Uterus (tissue), 2 donors: ENCODE results near the gene CSF3.

Experiments
- CTCF ChIP-seq, 4 experiments: fragments of 200-600 bp in 2 of 4; fragments of 450-650 bp in 2 of 4; sonication (generic) in 2 of 4; IDR thresholded peaks; one replicate each; pipeline ENCODE4 v1.5.1; 2016 to 2019; ENCODE audit warnings: antibody characterized with exemption in 4 of 4, mild to moderate bottlenecking in 2 of 4, moderate library complexity in 1 of 4
- POLR2A ChIP-seq, 2 donors: fragments of 450-650 bp; IDR thresholded peaks; one replicate each; pipeline ENCODE4 v1.6.1; 2016; ENCODE audit warnings: antibody characterized with exemption in 2 of 2, mild to moderate bottlenecking in 1 of 2, moderate library complexity in 1 of 2

GRCh38 chr17:40018211-40019121 is 3.2 kb downstream of the CSF3 start:
- TF ChIP-seq CTCF (IDR thresholded peaks at IDR 0.05) (no peak), POLR2A (IDR thresholded peaks at IDR 0.05) (no peak)
